SK-N-SH treated with all-trans-retinoic acid at 6 μM for 48 hours (cell line): ENCODE measurements around the gene HSD11B1.

Experiments used
- ATAC-seq: fragments of 200-7000 bp; cut with Tn5 transposase; 3 replicates; pipeline ENCODE4 v1.9.1; 2020; ENCODE audit warnings: mild to moderate bottlenecking, moderate library complexity
- ARNTL ChIP-seq: fragments of 450-650 bp; formaldehyde crosslinking; IDR thresholded peaks from 2 replicates; pipeline ENCODE4 v1.5.0; 2020; ENCODE audit warnings: low read depth, mild to moderate bottlenecking, moderate library complexity, borderline replicate concordance
- BACH2 ChIP-seq: fragments of 250-450 bp; sonication (Bioruptor Pico); IDR thresholded peaks from 2 replicates; pipeline ENCODE4 v1.9.0; 2021; ENCODE audit warnings: mild to moderate bottlenecking, borderline replicate concordance
- CREB5 ChIP-seq: fragments of 250-450 bp; sonication (Bioruptor Pico); IDR thresholded peaks from 2 replicates; pipeline ENCODE4 v1.5.1; 2020; ENCODE audit warnings: low read depth, mild to moderate bottlenecking, moderate library complexity
- CSRNP3 ChIP-seq: fragments of 250-450 bp; sonication (Bioruptor Pico); IDR thresholded peaks from 2 replicates; pipeline ENCODE4 v1.5.1; 2021; ENCODE audit warnings: mild to moderate bottlenecking, moderate library complexity
- ESRRG ChIP-seq: fragments of 250-450 bp; sonication (Bioruptor Pico); IDR thresholded peaks from 2 replicates; pipeline ENCODE4 v1.6.1; 2021; ENCODE audit warnings: mild to moderate bottlenecking
- GLIS3 ChIP-seq: fragments of 250-450 bp; sonication (Bioruptor Pico); IDR thresholded peaks from 2 replicates; pipeline ENCODE4 v1.5.0; 2020; ENCODE audit warnings: mild to moderate bottlenecking, moderate library complexity
- ISL1 ChIP-seq: fragments of 250-450 bp; sonication (Bioruptor Pico); IDR thresholded peaks from 2 replicates; pipeline ENCODE4 v2.1.2; 2022; ENCODE audit warnings: mild to moderate bottlenecking, moderate library complexity
- OSR1 ChIP-seq: fragments of 250-450 bp; sonication (Bioruptor Pico); IDR thresholded peaks from 2 replicates; pipeline ENCODE4 v1.8.0; 2022; ENCODE audit warnings: moderate library complexity, mild to moderate bottlenecking, inconsistent platforms
- PATZ1 ChIP-seq: fragments of 250-450 bp; sonication (Bioruptor Pico); IDR thresholded peaks from 2 replicates; pipeline ENCODE4 v1.8.0; 2020; ENCODE audit warnings: mild to moderate bottlenecking, moderate library complexity, borderline replicate concordance
- POU6F1 ChIP-seq: fragments of 250-450 bp; sonication (Bioruptor Pico); IDR thresholded peaks from 2 replicates; pipeline ENCODE4 v1.8.0; 2021; ENCODE audit warnings: low read depth, mild to moderate bottlenecking, moderate library complexity, borderline replicate concordance
- PPARA ChIP-seq: fragments of 250-450 bp; sonication (Bioruptor Pico); IDR thresholded peaks from 2 replicates; pipeline ENCODE4 v1.5.0; 2020; ENCODE audit warnings: mild to moderate bottlenecking, borderline replicate concordance
- RARB ChIP-seq: fragments of 250-450 bp; sonication (Bioruptor Pico); IDR thresholded peaks from 2 replicates; pipeline ENCODE4 v1.8.0; 2021; ENCODE audit warnings: mild to moderate bottlenecking, moderate library complexity
- SNAI2 ChIP-seq: fragments of 250-450 bp; sonication (Bioruptor Pico); IDR thresholded peaks from 2 replicates; pipeline ENCODE4 v1.5.0; 2020; ENCODE audit warnings: mild to moderate bottlenecking, moderate library complexity
- TOX ChIP-seq: fragments of 250-450 bp; sonication (Bioruptor Pico); IDR thresholded peaks from 2 replicates; pipeline ENCODE4 v1.8.0; 2021; ENCODE audit warnings: mild to moderate bottlenecking, moderate library complexity, borderline replicate concordance
- TSHZ2 ChIP-seq: fragments of 250-450 bp; sonication (Bioruptor Pico); IDR thresholded peaks from 2 replicates; pipeline ENCODE4 v1.5.0; 2020; ENCODE audit warnings: mild to moderate bottlenecking, moderate library complexity
- ZFP3 ChIP-seq: fragments of 250-450 bp; sonication (Bioruptor Pico); IDR thresholded peaks from 2 replicates; pipeline ENCODE4 v1.5.0; 2020; ENCODE audit warnings: mild to moderate bottlenecking, moderate library complexity
- ZFP30 ChIP-seq: fragments of 450-650 bp; formaldehyde crosslinking; IDR thresholded peaks from 2 replicates; pipeline ENCODE4 v1.5.0; 2022; ENCODE audit warnings: mild to moderate bottlenecking, moderate library complexity
- ZNF565 ChIP-seq: fragments of 450-650 bp; formaldehyde crosslinking; conservative IDR thresholded peaks from 2 replicates; pipeline ENCODE4 v1.5.0; 2020; ENCODE audit warnings: low read depth, mild to moderate bottlenecking, moderate library complexity
- ZNF70 ChIP-seq: fragments of 450-650 bp; formaldehyde crosslinking; IDR thresholded peaks from 2 replicates; pipeline ENCODE4 v1.5.0; 2020; ENCODE audit warnings: mild to moderate bottlenecking, moderate library complexity
- ZNF8 ChIP-seq: fragments of 450-650 bp; formaldehyde crosslinking; IDR thresholded peaks from 2 replicates; pipeline ENCODE4 v1.5.0; 2020; ENCODE audit warnings: mild to moderate bottlenecking, moderate library complexity

The HSD11B1 gene

GRCh38 chr1:209756615-209757445 lies 52.2 kb downstream of the HSD11B1 start:
- ATAC-seq = no peak; the same call in 1 of the 3 replicates
- TF ChIP-seq OSR1 (CRISPR knock-in tag) (no peak), ZNF70 (CRISPR knock-in tag) (no peak), ZFP30 (no peak), PATZ1 (CRISPR knock-in tag) (no peak), PPARA (no peak), CSRNP3 (CRISPR knock-in tag) (no peak), BACH2 (CRISPR knock-in tag) (no peak), POU6F1 (CRISPR knock-in tag) (no peak), ZFP3 (no peak), TSHZ2 (CRISPR knock-in tag) (no peak), CREB5 (CRISPR knock-in tag) (no peak), ARNTL (CRISPR knock-in tag) (no peak), ZNF8 (CRISPR knock-in tag) (no peak), ESRRG (CRISPR knock-in tag) (no peak), ZNF565 (CRISPR knock-in tag) (no peak), SNAI2 (CRISPR knock-in tag) (no peak), RARB (CRISPR knock-in tag) (no peak), ISL1 (no peak), GLIS3 (no peak)

GRCh38 chr1:209758400-209758799 lies 53.8 kb downstream of the HSD11B1 start:
- no peak for ATAC-seq
- TF ChIP-seq GLIS3 (no peak), ARNTL (CRISPR knock-in tag) (no peak), BACH2 (CRISPR knock-in tag) (no peak), ISL1 (no peak), POU6F1 (CRISPR knock-in tag) (no peak), ZNF565 (CRISPR knock-in tag) (no peak), ZFP30 (no peak), ZNF70 (CRISPR knock-in tag) (no peak), CREB5 (CRISPR knock-in tag) (no peak), PPARA (no peak), TOX (CRISPR knock-in tag) (no peak), TSHZ2 (CRISPR knock-in tag) (no peak), PATZ1 (CRISPR knock-in tag) (no peak)
